ENCODE results near the gene PDE1C.

Gene PDE1C

GRCh38 chr7:31939076-31939475, 131.1 kb downstream of the PDE1C start:
- DNase-seq (ENCODE audit: low read depth, low spot score) = no peak

- DNase-seq (ENCODE audit: low read depth, low spot score) = no peak
These were observed 131.6 kb downstream of the PDE1C start for GRCh38 chr7:31938650-31939049.

- no peak for DNase-seq (ENCODE audit: low read depth, low spot score)
These were observed 132.2 kb downstream of the PDE1C start for GRCh38 chr7:31937982-31938381.

GRCh38 chr7:31935124-31936054, 134.8 kb downstream of the PDE1C start:
- DNase-seq (ENCODE audit: low read depth, low spot score) = no peak

- no peak for DNase-seq (ENCODE audit: low read depth, low spot score)
These were observed 135.7 kb downstream of the PDE1C start for GRCh38 chr7:31934551-31934950.

- no peak for DNase-seq (ENCODE audit: low read depth, low spot score)
These were observed 136.7 kb downstream of the PDE1C start for GRCh38 chr7:31933481-31933880.

- DNase-seq (ENCODE audit: low read depth, low spot score) = no peak
These were observed 143.1 kb downstream of the PDE1C start for GRCh38 chr7:31926991-31927584.

- no peak for DNase-seq (ENCODE audit: low read depth, low spot score)
These were observed 144.3 kb downstream of the PDE1C start for GRCh38 chr7:31925753-31926454.

GRCh38 chr7:31924251-31924650, 146.0 kb downstream of the PDE1C start:
- no peak for DNase-seq (ENCODE audit: low read depth, low spot score)

GRCh38 chr7:31922848-31923247, 147.4 kb downstream of the PDE1C start:
- no peak for DNase-seq (ENCODE audit: low read depth, low spot score)

- DNase-seq (ENCODE audit: low read depth, low spot score) = no peak
These were observed 149.2 kb downstream of the PDE1C start for GRCh38 chr7:31921047-31921446.

- no peak for DNase-seq (ENCODE audit: low read depth, low spot score)
These were observed 150.4 kb downstream of the PDE1C start for GRCh38 chr7:31919678-31920369.

GRCh38 chr7:31918706-31919393, 151.4 kb downstream of the PDE1C start:
- DNase-seq (ENCODE audit: low read depth, low spot score) = no peak

GRCh38 chr7:31917256-31917655, 153.0 kb downstream of the PDE1C start:
- no peak for DNase-seq (ENCODE audit: low read depth, low spot score)

GRCh38 chr7:31910191-31910590, 160.0 kb downstream of the PDE1C start:
- DNase-seq (ENCODE audit: low read depth, low spot score) = no peak

- DNase-seq (ENCODE audit: low read depth, low spot score) = no peak
These were observed 163.6 kb downstream of the PDE1C start for GRCh38 chr7:31906479-31907171.

GRCh38 chr7:31903962-31904361, 166.2 kb downstream of the PDE1C start:
- no peak for DNase-seq (ENCODE audit: low read depth, low spot score)

- DNase-seq (ENCODE audit: low read depth, low spot score) = no peak
These were observed 170.8 kb downstream of the PDE1C start for GRCh38 chr7:31899356-31899927.

GRCh38 chr7:31896925-31897324, 173.3 kb downstream of the PDE1C start:
- no peak for DNase-seq (ENCODE audit: low read depth, low spot score)

GRCh38 chr7:31894308-31894707, 175.9 kb downstream of the PDE1C start:
- DNase-seq (ENCODE audit: low read depth, low spot score) = no peak
